K562 (cell line): ENCODE data around the gene SLC10A4. TPM values are rescaled to one million over a fixed set of nuclear protein-coding genes. Genes with fewer than 3 reads are reported as not detected.

Experiments used
- BMI1 ChIP-seq: fragments of 150-350 bp; IDR thresholded peaks from 2 replicates; pipeline ENCODE4 v1.6.1; 2014; ENCODE audit warnings: low read length
- MCM2 ChIP-seq: fragments of 450-650 bp; IDR thresholded peaks from 2 replicates; pipeline ENCODE4 v1.6.1; 2017; ENCODE audit warnings: low read depth, mild to moderate bottlenecking
- NONO ChIP-seq, 2 experiments: fragments of 200-400 bp in 1 of 2; fragments of 450-650 bp in 1 of 2; formaldehyde crosslinking in 1 of 2; IDR thresholded peaks; 2 replicates each; pipeline ENCODE4 v1.6.1; 2017; ENCODE audit warnings: low read depth in 2 of 2, mild to moderate bottlenecking in 2 of 2, moderate library complexity in 2 of 2, low read length in 1 of 2
- RB1 ChIP-seq: fragments of 450-650 bp; IDR thresholded peaks from 2 replicates; pipeline ENCODE4 v1.6.1; 2017; ENCODE audit warnings: low read depth, mild to moderate bottlenecking
- RFX7 ChIP-seq: fragments of 250-450 bp; sonication (Bioruptor Pico); IDR thresholded peaks from 2 replicates; pipeline ENCODE4 v1.5.1; 2021; ENCODE audit warnings: mild to moderate bottlenecking
- SAFB2 ChIP-seq: fragments of 200-400 bp; formaldehyde crosslinking; IDR thresholded peaks from 2 replicates; pipeline ENCODE4 v1.6.1; 2018; ENCODE audit warnings: borderline replicate concordance, low read length, low read depth, moderate library complexity; ENCODE audit not compliant: severe bottlenecking
- STAT5B ChIP-seq: fragments of 250-450 bp; sonication (Bioruptor Pico); IDR thresholded peaks from 2 replicates; pipeline ENCODE4 v1.8.0; 2021; ENCODE audit warnings: mild to moderate bottlenecking, inconsistent platforms
- ZNF561 ChIP-seq: fragments of 450-650 bp; formaldehyde crosslinking; conservative IDR thresholded peaks from 2 replicates; pipeline ENCODE4 v1.4.0; 2020; ENCODE audit warnings: mild to moderate bottlenecking, moderate library complexity
- ZNF695 ChIP-seq: fragments of 450-650 bp; formaldehyde crosslinking; IDR thresholded peaks from 2 replicates; pipeline ENCODE4 v1.4.0; 2020; ENCODE audit warnings: mild to moderate bottlenecking, moderate library complexity
- polyA plus RNA-seq, 8 experiments: library from polyadenylated mRNA; depleted of rRNA in 4 of 8; stranded (reverse) in 5 of 8; unstranded in 3 of 8; fragments of >200 nt; fragmentation: Nextera tagmentation in 2 of 8; fragmentation: Illumina TruSeq in 1 of 8; extraction: Ambion mirVana in 2 of 8; extraction: Trizol in 1 of 8; gene quantifications; 2 replicates each; pipeline versions ENCODE4 v1.2.1 to v1.2.3, GENCODE V29; 2011 to 2014; ENCODE audit warnings: inconsistent platforms in 1 of 8, missing spikeins in 1 of 8
- total RNA-seq, 7 experiments: library from RNA; depleted of rRNA in 6 of 7; stranded (reverse); fragments of >200 nt in 6 of 7; fragmentation: Illumina TruSeq in 2 of 7; extraction: Trizol in 2 of 7; gene quantifications; 2 replicates each; pipeline versions ENCODE4 v1.2.1 to v1.2.3, GENCODE V29; 2011 to 2021; ENCODE audit warnings: low replicate concordance in 1 of 7
- TF ChIP-seq, protein P1 (sequence below): fragments of 450-650 bp; IDR thresholded peaks from 2 replicates; pipeline ENCODE4 v1.6.1; 2017; ENCODE audit warnings: antibody characterized with exemption, mild to moderate bottlenecking
- TF ChIP-seq, protein P2 (sequence below), 2 experiments: fragments of 450-650 bp in 1 of 2; sonication (generic) in 1 of 2; formaldehyde crosslinking; conservative IDR thresholded peaks; 2 replicates each; pipeline versions ENCODE4 v1.4.0 to v1.8.1; 2020 to 2022; ENCODE audit warnings: mild to moderate bottlenecking in 1 of 2, missing genetic modification reagents in 1 of 2
- TF ChIP-seq, protein P3 (sequence below): fragments of 200-800 bp; sonication (Bioruptor generic); IDR thresholded peaks from 2 replicates; pipeline ENCODE4 v1.6.1; 2017; ENCODE audit warnings: missing genetic modification characterization, missing compliant biosample characterization
- TF ChIP-seq, protein P4 (sequence below): sonication (generic); formaldehyde crosslinking; IDR thresholded peaks from 2 replicates; pipeline ENCODE4 v1.8.1; 2023; ENCODE audit warnings: mild to moderate bottlenecking, missing genetic modification reagents
- TF ChIP-seq, protein P5 (sequence below): fragments of 450-650 bp; formaldehyde crosslinking; IDR thresholded peaks from 2 replicates; pipeline ENCODE4 v1.4.0; 2020; ENCODE audit warnings: mild to moderate bottlenecking
- TF ChIP-seq, protein P6 (sequence below): sonication (generic); formaldehyde crosslinking; IDR thresholded peaks from 2 replicates; pipeline ENCODE4 v1.8.0; 2022; ENCODE audit warnings: mild to moderate bottlenecking, missing genetic modification reagents

Gene SLC10A4
- total and polyA plus RNA-seq, 9 of the 15 experiments (the other 6 are each of a cell fraction or from before 2014, with no cell fraction given), result 2.5 to 16.9 (median 9.3) TPM

DNA sequence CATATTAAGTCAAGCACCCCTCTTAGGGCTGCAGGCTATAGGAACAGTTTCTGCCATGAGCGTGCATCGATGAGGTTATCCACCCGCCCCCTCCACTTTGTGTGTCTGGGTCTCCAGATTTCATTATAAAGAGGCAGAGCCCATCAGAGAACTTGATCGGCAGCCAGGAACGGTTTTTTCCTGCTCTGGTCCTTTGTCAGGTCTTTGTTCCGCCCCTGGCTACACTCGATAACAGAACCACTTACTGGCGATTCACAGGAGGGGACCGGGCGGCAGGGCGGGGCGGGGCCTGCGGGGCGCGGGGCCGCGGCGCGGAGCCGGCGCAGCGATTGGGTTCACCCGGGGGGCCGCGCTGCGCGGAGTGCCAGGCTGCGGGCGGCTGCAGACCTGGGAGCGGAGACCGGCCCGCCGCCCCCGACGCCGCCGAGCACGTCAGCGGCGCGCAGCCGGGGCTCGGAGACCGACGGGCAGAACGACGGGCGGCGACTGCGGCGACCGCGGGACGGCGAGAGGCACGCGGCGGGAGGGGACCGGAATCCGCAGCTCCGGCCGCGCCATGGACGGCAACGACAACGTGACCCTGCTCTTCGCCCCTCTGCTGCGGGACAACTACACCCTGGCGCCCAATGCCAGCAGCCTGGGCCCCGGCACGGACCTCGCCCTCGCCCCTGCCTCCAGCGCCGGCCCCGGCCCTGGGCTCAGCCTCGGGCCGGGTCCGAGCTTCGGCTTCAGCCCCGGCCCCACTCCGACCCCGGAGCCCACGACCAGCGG is at the start of gene SLC10A4 (continued):
- TF ChIP-seq MCM2 (no peak), NONO (IDR thresholded peaks at IDR 0.05; ENCODE audit: low read depth in 2 of 2, low read length in 1 of 2) (peak in 1 of 2 experiments; percentile 39; a peak in 1 of 4 replicates), BMI1 (no peak), RB1 (peak; percentile 61; the same call in 1 of the 2 replicates), RFX7 (CRISPR knock-in tag) (no peak), SAFB2 (no peak), ZNF561 (CRISPR knock-in tag) (no peak), ZNF695 (CRISPR knock-in tag) (no peak), STAT5B (CRISPR knock-in tag) (no peak)
- TF ChIP-seq, protein P1, sequence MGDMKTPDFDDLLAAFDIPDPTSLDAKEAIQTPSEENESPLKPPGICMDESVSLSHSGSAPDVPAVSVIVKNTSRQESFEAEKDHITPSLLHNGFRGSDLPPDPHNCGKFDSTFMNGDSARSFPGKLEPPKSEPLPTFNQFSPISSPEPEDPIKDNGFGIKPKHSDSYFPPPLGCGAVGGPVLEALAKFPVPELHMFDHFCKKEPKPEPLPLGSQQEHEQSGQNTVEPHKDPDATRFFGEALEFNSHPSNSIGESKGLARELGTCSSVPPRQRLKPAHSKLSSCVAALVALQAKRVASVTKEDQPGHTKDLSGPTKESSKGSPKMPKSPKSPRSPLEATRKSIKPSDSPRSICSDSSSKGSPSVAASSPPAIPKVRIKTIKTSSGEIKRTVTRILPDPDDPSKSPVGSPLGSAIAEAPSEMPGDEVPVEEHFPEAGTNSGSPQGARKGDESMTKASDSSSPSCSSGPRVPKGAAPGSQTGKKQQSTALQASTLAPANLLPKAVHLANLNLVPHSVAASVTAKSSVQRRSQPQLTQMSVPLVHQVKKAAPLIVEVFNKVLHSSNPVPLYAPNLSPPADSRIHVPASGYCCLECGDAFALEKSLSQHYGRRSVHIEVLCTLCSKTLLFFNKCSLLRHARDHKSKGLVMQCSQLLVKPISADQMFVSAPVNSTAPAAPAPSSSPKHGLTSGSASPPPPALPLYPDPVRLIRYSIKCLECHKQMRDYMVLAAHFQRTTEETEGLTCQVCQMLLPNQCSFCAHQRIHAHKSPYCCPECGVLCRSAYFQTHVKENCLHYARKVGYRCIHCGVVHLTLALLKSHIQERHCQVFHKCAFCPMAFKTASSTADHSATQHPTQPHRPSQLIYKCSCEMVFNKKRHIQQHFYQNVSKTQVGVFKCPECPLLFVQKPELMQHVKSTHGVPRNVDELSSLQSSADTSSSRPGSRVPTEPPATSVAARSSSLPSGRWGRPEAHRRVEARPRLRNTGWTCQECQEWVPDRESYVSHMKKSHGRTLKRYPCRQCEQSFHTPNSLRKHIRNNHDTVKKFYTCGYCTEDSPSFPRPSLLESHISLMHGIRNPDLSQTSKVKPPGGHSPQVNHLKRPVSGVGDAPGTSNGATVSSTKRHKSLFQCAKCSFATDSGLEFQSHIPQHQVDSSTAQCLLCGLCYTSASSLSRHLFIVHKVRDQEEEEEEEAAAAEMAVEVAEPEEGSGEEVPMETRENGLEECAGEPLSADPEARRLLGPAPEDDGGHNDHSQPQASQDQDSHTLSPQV, result peak; percentile 67; the same call in 1 of the 2 replicates
- TF ChIP-seq, protein P2, sequence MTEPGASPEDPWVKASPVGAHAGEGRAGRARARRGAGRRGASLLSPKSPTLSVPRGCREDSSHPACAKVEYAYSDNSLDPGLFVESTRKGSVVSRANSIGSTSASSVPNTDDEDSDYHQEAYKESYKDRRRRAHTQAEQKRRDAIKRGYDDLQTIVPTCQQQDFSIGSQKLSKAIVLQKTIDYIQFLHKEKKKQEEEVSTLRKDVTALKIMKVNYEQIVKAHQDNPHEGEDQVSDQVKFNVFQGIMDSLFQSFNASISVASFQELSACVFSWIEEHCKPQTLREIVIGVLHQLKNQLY (CRISPR knock-in tag; conservative IDR thresholded peaks at IDR 0.05), result no peak
- TF ChIP-seq, protein P3, sequence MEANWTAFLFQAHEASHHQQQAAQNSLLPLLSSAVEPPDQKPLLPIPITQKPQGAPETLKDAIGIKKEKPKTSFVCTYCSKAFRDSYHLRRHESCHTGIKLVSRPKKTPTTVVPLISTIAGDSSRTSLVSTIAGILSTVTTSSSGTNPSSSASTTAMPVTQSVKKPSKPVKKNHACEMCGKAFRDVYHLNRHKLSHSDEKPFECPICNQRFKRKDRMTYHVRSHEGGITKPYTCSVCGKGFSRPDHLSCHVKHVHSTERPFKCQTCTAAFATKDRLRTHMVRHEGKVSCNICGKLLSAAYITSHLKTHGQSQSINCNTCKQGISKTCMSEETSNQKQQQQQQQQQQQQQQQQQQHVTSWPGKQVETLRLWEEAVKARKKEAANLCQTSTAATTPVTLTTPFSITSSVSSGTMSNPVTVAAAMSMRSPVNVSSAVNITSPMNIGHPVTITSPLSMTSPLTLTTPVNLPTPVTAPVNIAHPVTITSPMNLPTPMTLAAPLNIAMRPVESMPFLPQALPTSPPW, result peak; percentile 77
- TF ChIP-seq, protein P4, sequence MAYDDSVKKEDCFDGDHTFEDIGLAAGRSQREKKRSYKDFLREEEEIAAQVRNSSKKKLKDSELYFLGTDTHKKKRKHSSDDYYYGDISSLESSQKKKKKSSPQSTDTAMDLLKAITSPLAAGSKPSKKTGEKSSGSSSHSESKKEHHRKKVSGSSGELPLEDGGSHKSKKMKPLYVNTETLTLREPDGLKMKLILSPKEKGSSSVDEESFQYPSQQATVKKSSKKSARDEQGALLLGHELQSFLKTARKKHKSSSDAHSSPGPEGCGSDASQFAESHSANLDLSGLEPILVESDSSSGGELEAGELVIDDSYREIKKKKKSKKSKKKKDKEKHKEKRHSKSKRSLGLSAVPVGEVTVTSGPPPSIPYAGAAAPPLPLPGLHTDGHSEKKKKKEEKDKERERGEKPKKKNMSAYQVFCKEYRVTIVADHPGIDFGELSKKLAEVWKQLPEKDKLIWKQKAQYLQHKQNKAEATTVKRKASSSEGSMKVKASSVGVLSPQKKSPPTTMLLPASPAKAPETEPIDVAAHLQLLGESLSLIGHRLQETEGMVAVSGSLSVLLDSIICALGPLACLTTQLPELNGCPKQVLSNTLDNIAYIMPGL, result no peak
- TF ChIP-seq, protein P5, sequence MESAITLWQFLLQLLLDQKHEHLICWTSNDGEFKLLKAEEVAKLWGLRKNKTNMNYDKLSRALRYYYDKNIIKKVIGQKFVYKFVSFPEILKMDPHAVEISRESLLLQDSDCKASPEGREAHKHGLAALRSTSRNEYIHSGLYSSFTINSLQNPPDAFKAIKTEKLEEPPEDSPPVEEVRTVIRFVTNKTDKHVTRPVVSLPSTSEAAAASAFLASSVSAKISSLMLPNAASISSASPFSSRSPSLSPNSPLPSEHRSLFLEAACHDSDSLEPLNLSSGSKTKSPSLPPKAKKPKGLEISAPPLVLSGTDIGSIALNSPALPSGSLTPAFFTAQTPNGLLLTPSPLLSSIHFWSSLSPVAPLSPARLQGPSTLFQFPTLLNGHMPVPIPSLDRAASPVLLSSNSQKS (CRISPR knock-in tag), result no peak
- TF ChIP-seq, protein P6, sequence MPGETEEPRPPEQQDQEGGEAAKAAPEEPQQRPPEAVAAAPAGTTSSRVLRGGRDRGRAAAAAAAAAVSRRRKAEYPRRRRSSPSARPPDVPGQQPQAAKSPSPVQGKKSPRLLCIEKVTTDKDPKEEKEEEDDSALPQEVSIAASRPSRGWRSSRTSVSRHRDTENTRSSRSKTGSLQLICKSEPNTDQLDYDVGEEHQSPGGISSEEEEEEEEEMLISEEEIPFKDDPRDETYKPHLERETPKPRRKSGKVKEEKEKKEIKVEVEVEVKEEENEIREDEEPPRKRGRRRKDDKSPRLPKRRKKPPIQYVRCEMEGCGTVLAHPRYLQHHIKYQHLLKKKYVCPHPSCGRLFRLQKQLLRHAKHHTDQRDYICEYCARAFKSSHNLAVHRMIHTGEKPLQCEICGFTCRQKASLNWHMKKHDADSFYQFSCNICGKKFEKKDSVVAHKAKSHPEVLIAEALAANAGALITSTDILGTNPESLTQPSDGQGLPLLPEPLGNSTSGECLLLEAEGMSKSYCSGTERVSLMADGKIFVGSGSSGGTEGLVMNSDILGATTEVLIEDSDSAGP (CRISPR knock-in tag), result no peak
